ENCODE data around the gene CCND1.

CCND1 gene

GRCh38 chr11:69659591-69659990, 18.6 kb downstream of the CCND1 start:
- Histone ChIP-seq H3K27ac (ENCODE audit: low read depth in 2 of 2, low read length in 2 of 2) (no peak overlapping the region), H3K27me3 (ENCODE audit: control insufficient read depth in 2 of 2, insufficient read depth in 2 of 2, low read length in 2 of 2) (no peaks in the 10 kb centered on the region), H3K9me3 (ENCODE audit: control insufficient read depth in 2 of 2, low read length in 2 of 2) (no peaks in the 10 kb centered on the region), H3K36me3 (ENCODE audit: control insufficient read depth in 2 of 2, insufficient read depth in 2 of 2, low read length in 2 of 2) (peaks cover 8 to 13% of the 10 kb centered on the region in 2 donors), H3K4me1 (ENCODE audit: control insufficient read depth in 2 of 2, insufficient read depth in 2 of 2, low read length in 2 of 2) (peaks cover 0 to 2% of the 10 kb centered on the region in 2 donors), H3K9ac (ENCODE audit: low read depth in 1 of 2, low read length in 2 of 2) (no peak overlapping the region), H3K4me3 (ENCODE audit: low read length in 2 of 2) (no peak overlapping the region)

GRCh38 chr11:69660001-69660500, 19.1 kb downstream of the CCND1 start:
- H3K27ac ChIP-seq (ENCODE audit: low read depth in 2 of 2, low read length in 2 of 2) = no peak overlapping the region
- no peaks in the 10 kb centered on the region for H3K27me3 ChIP-seq (ENCODE audit: control insufficient read depth in 2 of 2, insufficient read depth in 2 of 2, low read length in 2 of 2)
- no peaks in the 10 kb centered on the region for H3K9me3 ChIP-seq (ENCODE audit: control insufficient read depth in 2 of 2, low read length in 2 of 2)
- H3K9ac ChIP-seq (ENCODE audit: low read depth in 1 of 2, low read length in 2 of 2) = no peak overlapping the region
- H3K4me1 ChIP-seq (ENCODE audit: control insufficient read depth in 2 of 2, insufficient read depth in 2 of 2, low read length in 2 of 2) = peaks cover 0 to 2% of the 10 kb centered on the region in 2 donors
- no peak overlapping the region for H3K4me3 ChIP-seq (ENCODE audit: low read length in 2 of 2)
- peaks cover 8 to 18% of the 10 kb centered on the region in 2 donors for H3K36me3 ChIP-seq (ENCODE audit: control insufficient read depth in 2 of 2, insufficient read depth in 2 of 2, low read length in 2 of 2)

- H3K27ac ChIP-seq (ENCODE audit: low read depth in 2 of 2, low read length in 2 of 2) = no peak overlapping the region
- H3K36me3 ChIP-seq (ENCODE audit: control insufficient read depth in 2 of 2, insufficient read depth in 2 of 2, low read length in 2 of 2) = peaks cover 8 to 23% of the 10 kb centered on the region in 2 donors
- H3K4me1 ChIP-seq (ENCODE audit: control insufficient read depth in 2 of 2, insufficient read depth in 2 of 2, low read length in 2 of 2) = no peaks in the 10 kb centered on the region
These were observed 20.4 kb downstream of the CCND1 start for GRCh38 chr11:69661413-69661715.

GRCh38 chr11:69662021-69662698, 21.2 kb downstream of the CCND1 start:
- H3K36me3 ChIP-seq (ENCODE audit: control insufficient read depth in 2 of 2, insufficient read depth in 2 of 2, low read length in 2 of 2) = peaks cover 8 to 26% of the 10 kb centered on the region in 2 donors
- H3K4me3 ChIP-seq (ENCODE audit: low read length in 2 of 2) = no peak overlapping the region
- no peaks in the 10 kb centered on the region for H3K27me3 ChIP-seq (ENCODE audit: control insufficient read depth in 2 of 2, insufficient read depth in 2 of 2, low read length in 2 of 2)
- no peaks in the 10 kb centered on the region for H3K4me1 ChIP-seq (ENCODE audit: control insufficient read depth in 2 of 2, insufficient read depth in 2 of 2, low read length in 2 of 2)
- no peaks in the 10 kb centered on the region for H3K9me3 ChIP-seq (ENCODE audit: control insufficient read depth in 2 of 2, low read length in 2 of 2)
- no peak overlapping the region for H3K27ac ChIP-seq (ENCODE audit: low read depth in 2 of 2, low read length in 2 of 2)
- no peak overlapping the region for H3K9ac ChIP-seq (ENCODE audit: low read depth in 1 of 2, low read length in 2 of 2)

More at GRCh38 chr11:69661413-69661715, 20.4 kb downstream of the CCND1 start:
- Histone ChIP-seq H3K4me3 (ENCODE audit: low read length in 2 of 2) (no peak overlapping the region), H3K9ac (ENCODE audit: low read depth in 1 of 2, low read length in 2 of 2) (no peak overlapping the region), H3K9me3 (ENCODE audit: control insufficient read depth in 2 of 2, low read length in 2 of 2) (no peaks in the 10 kb centered on the region), H3K27me3 (ENCODE audit: control insufficient read depth in 2 of 2, insufficient read depth in 2 of 2, low read length in 2 of 2) (no peaks in the 10 kb centered on the region)

GRCh38 chr11:69662806-69663205, 21.9 kb downstream of the CCND1 start:
- H3K27me3 ChIP-seq (ENCODE audit: control insufficient read depth in 2 of 2, insufficient read depth in 2 of 2, low read length in 2 of 2) = no peaks in the 10 kb centered on the region
- H3K9ac ChIP-seq (ENCODE audit: low read depth in 1 of 2, low read length in 2 of 2) = no peak overlapping the region
- peaks cover 8 to 29% of the 10 kb centered on the region in 2 donors for H3K36me3 ChIP-seq (ENCODE audit: control insufficient read depth in 2 of 2, insufficient read depth in 2 of 2, low read length in 2 of 2)
- no peak overlapping the region for H3K4me3 ChIP-seq (ENCODE audit: low read length in 2 of 2)
- no peaks in the 10 kb centered on the region for H3K4me1 ChIP-seq (ENCODE audit: control insufficient read depth in 2 of 2, insufficient read depth in 2 of 2, low read length in 2 of 2)
- no peak overlapping the region for H3K27ac ChIP-seq (ENCODE audit: low read depth in 2 of 2, low read length in 2 of 2)
- H3K9me3 ChIP-seq (ENCODE audit: control insufficient read depth in 2 of 2, low read length in 2 of 2) = no peaks in the 10 kb centered on the region

GRCh38 chr11:69663326-69663725, 22.4 kb downstream of the CCND1 start:
- Histone ChIP-seq H3K4me1 (ENCODE audit: control insufficient read depth in 2 of 2, insufficient read depth in 2 of 2, low read length in 2 of 2) (peaks cover 0 to 3% of the 10 kb centered on the region in 2 donors), H3K27ac (ENCODE audit: low read depth in 2 of 2, low read length in 2 of 2) (no peak overlapping the region), H3K4me3 (ENCODE audit: low read length in 2 of 2) (no peak overlapping the region), H3K9ac (ENCODE audit: low read depth in 1 of 2, low read length in 2 of 2) (no peak overlapping the region), H3K27me3 (ENCODE audit: control insufficient read depth in 2 of 2, insufficient read depth in 2 of 2, low read length in 2 of 2) (no peaks in the 10 kb centered on the region), H3K36me3 (ENCODE audit: control insufficient read depth in 2 of 2, insufficient read depth in 2 of 2, low read length in 2 of 2) (peaks cover 10 to 33% of the 10 kb centered on the region in 2 donors), H3K9me3 (ENCODE audit: control insufficient read depth in 2 of 2, low read length in 2 of 2) (no peaks in the 10 kb centered on the region)

GRCh38 chr11:69664103-69664775, 23.3 kb downstream of the CCND1 start:
- H3K27ac ChIP-seq (ENCODE audit: low read depth in 2 of 2, low read length in 2 of 2) = no peak overlapping the region
- H3K27me3 ChIP-seq (ENCODE audit: control insufficient read depth in 2 of 2, insufficient read depth in 2 of 2, low read length in 2 of 2) = no peaks in the 10 kb centered on the region
- no peaks in the 10 kb centered on the region for H3K9me3 ChIP-seq (ENCODE audit: control insufficient read depth in 2 of 2, low read length in 2 of 2)
- peaks cover 0 to 3% of the 10 kb centered on the region in 2 donors for H3K4me1 ChIP-seq (ENCODE audit: control insufficient read depth in 2 of 2, insufficient read depth in 2 of 2, low read length in 2 of 2)
- H3K9ac ChIP-seq (ENCODE audit: low read depth in 1 of 2, low read length in 2 of 2) = no peak overlapping the region
- peaks cover 13 to 35% of the 10 kb centered on the region in 2 donors for H3K36me3 ChIP-seq (ENCODE audit: control insufficient read depth in 2 of 2, insufficient read depth in 2 of 2, low read length in 2 of 2)
- no peak overlapping the region for H3K4me3 ChIP-seq (ENCODE audit: low read length in 2 of 2)

- no peak overlapping the region for H3K4me3 ChIP-seq (ENCODE audit: low read length in 2 of 2)
- no peaks in the 10 kb centered on the region for H3K9me3 ChIP-seq (ENCODE audit: control insufficient read depth in 2 of 2, low read length in 2 of 2)
- peaks cover 15 to 41% of the 10 kb centered on the region in 2 donors for H3K36me3 ChIP-seq (ENCODE audit: control insufficient read depth in 2 of 2, insufficient read depth in 2 of 2, low read length in 2 of 2)
- peaks cover 0 to 3% of the 10 kb centered on the region in 2 donors for H3K4me1 ChIP-seq (ENCODE audit: control insufficient read depth in 2 of 2, insufficient read depth in 2 of 2, low read length in 2 of 2)
- H3K27ac ChIP-seq (ENCODE audit: low read depth in 2 of 2, low read length in 2 of 2) = no peak overlapping the region
- H3K27me3 ChIP-seq (ENCODE audit: control insufficient read depth in 2 of 2, insufficient read depth in 2 of 2, low read length in 2 of 2) = no peaks in the 10 kb centered on the region
- no peak overlapping the region for H3K9ac ChIP-seq (ENCODE audit: low read depth in 1 of 2, low read length in 2 of 2)
These were observed 23.9 kb downstream of the CCND1 start for GRCh38 chr11:69664901-69665300.

- H3K27me3 ChIP-seq (ENCODE audit: control insufficient read depth in 2 of 2, insufficient read depth in 2 of 2, low read length in 2 of 2) = no peaks in the 10 kb centered on the region
- H3K9ac ChIP-seq (ENCODE audit: low read depth in 1 of 2, low read length in 2 of 2) = no peak overlapping the region
- H3K4me3 ChIP-seq (ENCODE audit: low read length in 2 of 2) = no peak overlapping the region
- H3K4me1 ChIP-seq (ENCODE audit: control insufficient read depth in 2 of 2, insufficient read depth in 2 of 2, low read length in 2 of 2) = peaks cover 0 to 3% of the 10 kb centered on the region in 2 donors
- H3K9me3 ChIP-seq (ENCODE audit: control insufficient read depth in 2 of 2, low read length in 2 of 2) = no peaks in the 10 kb centered on the region
- no peak overlapping the region for H3K27ac ChIP-seq (ENCODE audit: low read depth in 2 of 2, low read length in 2 of 2)
- H3K36me3 ChIP-seq (ENCODE audit: control insufficient read depth in 2 of 2, insufficient read depth in 2 of 2, low read length in 2 of 2) = peaks cover 19 to 43% of the 10 kb centered on the region in 2 donors
These were observed 24.7 kb downstream of the CCND1 start for GRCh38 chr11:69665669-69666068.

- Histone ChIP-seq H3K27me3 (ENCODE audit: control insufficient read depth in 2 of 2, insufficient read depth in 2 of 2, low read length in 2 of 2) (no peaks in the 10 kb centered on the region), H3K36me3 (ENCODE audit: control insufficient read depth in 2 of 2, insufficient read depth in 2 of 2, low read length in 2 of 2) (peaks cover 23 to 44% of the 10 kb centered on the region in 2 donors), H3K4me1 (ENCODE audit: control insufficient read depth in 2 of 2, insufficient read depth in 2 of 2, low read length in 2 of 2) (peaks cover 0 to 3% of the 10 kb centered on the region in 2 donors), H3K9ac (ENCODE audit: low read depth in 1 of 2, low read length in 2 of 2) (no peak overlapping the region), H3K9me3 (ENCODE audit: control insufficient read depth in 2 of 2, low read length in 2 of 2) (no peaks in the 10 kb centered on the region), H3K4me3 (ENCODE audit: low read length in 2 of 2) (no peak overlapping the region), H3K27ac (ENCODE audit: low read depth in 2 of 2, low read length in 2 of 2) (no peak overlapping the region)
These were observed 25.3 kb downstream of the CCND1 start for GRCh38 chr11:69666261-69666660.
